Activated CD4-positive, alpha-beta T cell treated with anti-CD3 and anti-CD28 coated beads, Interleukin-2, amount 50 U/mL, for 4 hours (primary cell): ENCODE measurements around the gene CRACR2A.

Experiments
- DNase-seq, 2 experiments: peaks; one replicate each; pipeline ENCODE4 v3.0.0-alpha.2; 2020

Gene CRACR2A

DNA sequence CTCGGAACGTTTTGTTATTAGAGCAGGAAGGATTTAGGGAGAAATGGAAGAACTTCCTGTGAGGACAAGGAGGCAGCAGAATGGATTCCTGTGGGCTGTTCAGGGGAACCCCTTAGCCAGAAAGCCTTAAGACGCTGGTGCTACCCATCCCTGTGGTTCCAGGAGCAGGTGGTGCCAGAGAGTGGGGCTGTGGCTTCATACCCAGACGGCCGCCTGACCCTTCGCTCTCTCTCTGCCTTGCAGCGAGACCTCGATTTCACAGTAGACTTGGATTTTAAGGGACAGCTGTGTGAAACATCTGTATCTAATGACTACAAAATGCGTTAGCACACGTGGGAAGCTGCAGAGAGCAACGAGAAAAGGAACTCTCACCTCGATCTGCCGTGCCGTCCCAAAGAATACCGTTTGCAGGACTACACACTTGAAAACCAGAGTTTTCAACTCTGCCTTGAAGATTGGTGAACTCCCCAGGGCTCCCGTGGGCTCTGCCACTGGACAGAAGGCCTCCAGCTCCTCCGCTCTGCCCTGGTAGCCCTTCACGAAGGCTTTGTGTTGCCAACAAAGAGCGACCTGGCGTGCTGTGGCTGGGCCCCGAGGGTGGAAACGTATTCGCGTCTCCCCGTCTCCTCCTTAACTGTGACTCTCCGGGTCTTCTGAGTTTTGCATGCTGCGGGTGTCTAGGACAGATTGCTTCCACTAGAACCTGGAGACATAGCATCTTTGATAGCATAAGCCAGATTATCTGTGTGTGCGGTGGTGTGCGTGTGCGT, 159.9 kb downstream of the CRACR2A start:
- DNase-seq, result no peak

GRCh38 chr12:3589745-3590144, 163.2 kb downstream of the CRACR2A start:
- DNase-seq, result no peak

DNA sequence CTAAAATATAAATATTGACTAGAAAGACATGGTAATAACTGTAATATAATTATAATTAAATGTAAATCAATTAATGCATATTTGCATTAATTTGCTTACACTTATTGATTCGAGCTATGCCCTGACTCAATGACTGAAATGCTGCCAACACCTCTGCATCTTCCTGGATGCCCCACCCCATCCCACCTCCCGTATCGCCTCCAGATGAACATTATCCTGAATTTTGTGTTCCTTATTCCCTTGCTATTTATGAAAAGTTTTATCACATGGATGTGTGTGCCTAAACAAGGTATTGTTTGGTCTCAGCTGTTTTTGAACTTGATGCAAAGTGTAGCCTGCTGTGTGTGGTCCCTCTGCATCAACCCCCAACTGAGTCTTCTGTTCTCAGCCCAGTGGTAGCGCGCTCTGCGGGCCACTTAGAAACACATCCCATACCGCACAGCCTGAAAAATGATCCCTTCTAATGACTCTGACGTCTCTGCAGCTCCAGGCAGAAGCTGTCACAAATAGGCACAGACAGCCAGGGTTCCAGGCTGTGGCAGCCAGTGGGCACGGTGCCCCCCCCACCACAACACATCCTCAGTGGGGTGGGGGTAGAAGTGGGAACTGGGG, 165.4 kb downstream of the CRACR2A start:
- no peak for DNase-seq

DNA sequence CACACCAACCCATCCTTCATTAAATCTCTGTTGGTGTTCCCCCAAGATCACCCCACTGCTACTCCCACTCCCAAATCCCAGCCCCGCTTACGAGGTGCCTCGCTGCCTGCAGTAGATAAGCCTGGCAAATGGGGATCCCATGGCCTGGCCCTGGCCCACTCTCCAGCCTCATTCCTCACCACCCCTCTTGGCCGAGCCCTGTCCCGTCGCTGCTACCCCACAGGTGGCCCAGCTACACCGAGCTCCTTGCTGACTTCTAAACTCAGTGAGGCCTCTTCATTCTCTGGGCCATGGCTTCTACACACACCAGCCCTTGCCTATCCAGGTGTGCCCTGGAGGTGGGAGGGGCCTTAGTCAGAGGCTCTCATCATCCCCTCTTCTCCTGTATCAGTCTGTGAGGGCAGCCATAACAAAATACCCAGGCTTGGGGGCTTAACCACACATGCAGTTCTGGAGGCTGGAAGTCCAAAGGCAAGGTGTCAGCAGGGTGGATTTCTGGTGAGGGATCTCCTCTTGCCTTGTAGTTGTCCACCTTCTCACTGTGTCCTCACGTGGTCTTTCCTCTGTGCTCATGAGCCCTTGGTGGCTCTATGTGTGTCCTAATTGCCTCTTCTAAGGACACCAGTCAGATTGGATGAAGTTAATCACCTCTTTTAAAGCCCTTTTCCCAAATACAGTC, 169.1 kb downstream of the CRACR2A start:
- no peak for DNase-seq

DNA sequence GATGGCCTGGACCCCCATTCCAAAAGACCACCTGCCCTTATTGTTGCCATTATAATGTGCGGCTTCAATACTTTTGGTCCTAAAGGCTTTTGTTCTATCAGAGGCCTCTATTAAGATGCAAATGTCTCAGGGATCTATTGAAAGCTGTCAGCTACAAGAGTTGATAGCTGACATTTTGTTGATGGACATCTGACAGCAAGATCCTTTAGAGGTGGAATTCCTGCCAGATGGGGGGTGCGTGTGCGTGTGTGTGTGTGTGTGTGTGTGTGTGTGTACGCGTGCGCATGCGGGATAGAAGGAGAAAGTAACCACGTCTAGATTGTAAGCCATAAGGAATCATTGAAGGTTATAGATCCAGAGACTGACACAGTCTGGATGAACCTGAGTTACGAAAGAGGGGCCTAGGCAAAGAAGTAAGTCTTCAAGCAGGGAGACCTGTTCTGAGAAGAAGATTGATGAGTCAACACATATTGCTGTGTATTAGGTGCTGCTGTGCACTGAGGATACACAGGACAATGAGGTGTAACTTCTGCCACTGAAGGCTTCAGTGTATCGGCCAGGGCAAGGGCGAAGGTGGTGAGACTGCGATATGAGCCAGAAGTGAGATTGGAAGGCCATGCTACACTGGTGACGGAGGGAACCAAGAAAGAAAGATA, 172.7 kb downstream of the CRACR2A start:
- DNase-seq, result no peak

GRCh38 chr12:3579446-3580093, 173.3 kb downstream of the CRACR2A start:
- no peak for DNase-seq

DNA sequence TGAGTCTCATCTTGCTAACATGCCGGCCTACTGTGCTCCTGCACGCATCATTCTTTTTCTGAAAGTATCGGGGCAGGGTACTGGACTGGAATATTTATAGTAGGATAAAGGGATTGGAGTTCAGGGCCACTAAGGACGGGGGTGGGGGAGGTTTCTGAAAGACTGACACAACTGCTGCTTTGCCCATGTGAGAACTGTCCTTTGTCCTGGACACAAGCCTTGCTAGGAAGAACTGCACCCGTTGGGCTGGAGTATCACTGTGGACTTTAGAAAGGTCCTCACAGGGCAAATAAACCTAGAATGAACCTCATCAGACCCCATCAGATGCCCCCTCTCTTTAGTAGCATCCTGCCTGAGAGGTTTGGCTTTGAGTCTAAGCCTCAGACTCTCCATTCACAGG, 174.4 kb downstream of the CRACR2A start:
- no peak for DNase-seq

DNA sequence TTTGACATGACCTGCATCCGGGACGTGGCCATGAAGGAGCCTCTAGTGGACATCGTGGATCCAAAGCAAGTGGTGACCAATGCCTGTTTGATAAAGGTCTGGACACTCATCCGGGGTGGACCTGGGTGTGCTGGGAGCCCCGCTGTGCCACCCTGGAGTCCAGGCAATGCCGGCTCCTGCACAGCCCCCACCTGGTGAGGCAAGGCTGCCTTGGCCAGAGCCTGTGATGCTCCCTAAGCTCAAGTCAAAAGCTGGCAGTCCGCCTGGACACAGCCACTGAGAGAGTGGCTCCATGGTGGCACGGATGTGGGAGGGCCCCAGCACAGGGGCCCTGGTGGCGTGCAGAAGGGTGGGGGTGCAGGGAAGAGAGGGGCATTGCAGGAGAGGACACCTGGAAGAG, 176.0 kb downstream of the CRACR2A start:
- DNase-seq, result no peak

DNA sequence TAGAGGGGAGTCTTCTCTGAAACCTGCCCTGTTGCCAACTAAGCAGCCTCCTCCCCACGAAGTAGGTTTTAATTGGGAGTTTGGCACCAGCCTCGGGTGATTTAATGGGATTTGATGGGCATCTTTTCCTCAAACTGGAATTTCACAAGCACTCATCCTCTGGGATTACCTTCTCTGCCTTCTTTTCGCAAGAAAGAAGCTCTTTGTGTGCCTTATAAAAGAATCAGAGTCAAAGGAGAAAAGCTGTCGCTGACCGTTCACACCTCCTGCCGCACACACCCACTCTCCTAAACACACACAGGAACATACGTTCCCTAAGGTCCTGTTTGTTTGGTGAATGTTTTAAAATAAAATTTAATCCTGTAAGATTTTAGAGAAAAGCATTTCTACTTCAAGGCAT, 177.9 kb downstream of the CRACR2A start:
- no peak for DNase-seq

DNA sequence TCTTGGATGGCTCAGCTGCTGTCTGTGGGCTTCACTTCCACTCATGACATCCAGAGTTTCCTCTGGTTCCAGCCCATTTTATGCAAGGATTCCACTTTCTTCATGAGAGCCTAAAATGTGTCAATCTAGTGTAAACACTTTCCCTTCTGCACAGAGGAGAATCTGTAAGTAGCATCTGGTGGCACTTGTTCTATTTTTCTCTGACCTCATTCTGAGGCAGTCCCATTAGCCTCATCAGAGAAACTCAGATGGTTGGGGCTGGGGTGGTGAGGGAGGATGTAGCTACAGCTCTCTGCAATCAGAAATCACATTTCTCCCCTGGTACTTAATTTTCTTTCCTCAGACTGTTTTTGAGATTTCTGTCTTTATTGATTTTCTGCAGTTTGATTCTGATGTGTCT, 180.3 kb downstream of the CRACR2A start:
- DNase-seq, result no peak

DNA sequence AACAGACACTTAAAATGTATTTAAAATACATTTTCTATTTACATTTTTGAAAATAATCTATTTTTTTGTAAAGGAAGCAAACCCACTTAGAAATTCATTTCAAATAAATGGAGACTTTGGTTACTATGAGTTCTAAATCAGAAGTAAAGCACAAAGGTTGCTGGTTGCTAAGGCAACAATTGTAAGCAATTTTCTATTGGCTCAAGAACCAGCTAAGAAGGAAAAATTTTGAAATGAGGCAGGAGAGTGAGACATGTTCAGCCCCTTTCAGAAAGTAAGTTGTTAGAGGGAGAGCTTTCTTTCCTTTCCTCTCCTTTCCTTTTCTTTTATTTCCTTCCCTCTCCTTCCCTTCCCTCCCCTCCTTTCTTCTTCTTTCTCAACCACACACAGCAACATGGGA, 181.2 kb downstream of the CRACR2A start:
- no peak for DNase-seq

DNA sequence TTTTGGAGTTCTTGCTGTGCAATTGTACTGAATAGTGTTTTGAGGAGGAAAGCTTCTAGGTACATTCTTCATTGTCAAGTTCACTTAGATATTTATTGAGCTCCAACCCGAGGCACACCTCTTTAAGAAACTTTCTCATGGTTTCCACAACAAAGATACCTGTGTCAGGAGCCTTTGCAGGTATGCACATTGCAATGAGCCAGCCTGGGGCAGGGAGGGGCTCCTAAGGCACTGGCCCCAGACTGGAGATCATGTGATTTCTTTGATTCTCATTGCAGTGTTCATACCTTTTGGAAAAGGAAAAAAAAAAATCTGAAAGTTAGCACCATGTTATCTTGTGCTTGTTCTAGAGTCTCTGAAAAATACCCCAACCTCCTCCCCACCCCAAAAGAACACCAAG, 181.6 kb downstream of the CRACR2A start:
- no peak for DNase-seq

- no peak for DNase-seq
These were observed 184.2 kb downstream of the CRACR2A start for GRCh38 chr12:3568695-3569094.

- DNase-seq, result no peak
These were observed 186.9 kb downstream of the CRACR2A start for GRCh38 chr12:3565985-3566384.
